OCI-LY1 (cell line): ENCODE data around the gene TNS3.
A peak's percentile ranks its signal among the peaks of the same experiment; 100 is the strongest.

Source experiments
- H2AFZ ChIP-seq: fragments of 200-600 bp; sonication (generic), shearing (Covaris generic); 2 replicates; pipeline ENCODE4 v1.6.0; 2014; ENCODE audit warnings: antibody characterized with exemption, mild to moderate bottlenecking, low read length
- H3F3A ChIP-seq: fragments of 200-600 bp; sonication (generic), shearing (Covaris generic); 2 replicates; pipeline ENCODE4 v1.6.0; 2014; ENCODE audit warnings: mild to moderate bottlenecking, antibody characterized with exemption, low read length, moderate library complexity; ENCODE audit not compliant: insufficient read depth
- H3K27ac ChIP-seq: fragments of 200-600 bp; sonication (generic); 2 replicates; pipeline ENCODE4 v1.5.1; 2014; ENCODE audit warnings: low read length, mixed run types, mild to moderate bottlenecking, low read depth; ENCODE audit not compliant: poor library complexity, severe bottlenecking
- H3K27me3 ChIP-seq: fragments of 200-600 bp; sonication (generic); 2 replicates; pipeline ENCODE4 v1.6.0; 2014; ENCODE audit warnings: antibody characterized with exemption, mild to moderate bottlenecking, low read length, moderate library complexity; ENCODE audit not compliant: insufficient read depth
- H3K36me3 ChIP-seq: fragments of 200-600 bp; sonication (generic); 2 replicates; pipeline ENCODE4 v1.6.1; 2014; ENCODE audit warnings: mild to moderate bottlenecking, antibody characterized with exemption, low read length, moderate library complexity, mixed read lengths; ENCODE audit not compliant: insufficient read depth
- H3K4me1 ChIP-seq: fragments of 200-600 bp; sonication (generic); 2 replicates; pipeline ENCODE4 v1.5.1; 2014; ENCODE audit warnings: mild to moderate bottlenecking, low read length, moderate library complexity; ENCODE audit not compliant: insufficient read depth, severe bottlenecking
- H3K4me2 ChIP-seq: fragments of 200-600 bp; sonication (generic), shearing (Covaris generic); 2 replicates; pipeline ENCODE4 v1.6.1; 2014; ENCODE audit warnings: low read length
- H3K4me3 ChIP-seq: fragments of 200-600 bp; sonication (generic); 2 replicates; pipeline ENCODE4 v1.5.1; 2014; ENCODE audit warnings: low read length, low read depth, mild to moderate bottlenecking, mixed read lengths; ENCODE audit not compliant: poor library complexity, severe bottlenecking
- H3K79me2 ChIP-seq: fragments of 200-600 bp; shearing (Covaris generic); 2 replicates; pipeline ENCODE4 v1.6.1; 2016; ENCODE audit warnings: mixed run types, low read length, mixed read lengths; ENCODE audit not compliant: insufficient read depth
- H3K9ac ChIP-seq: fragments of 200-600 bp; sonication (generic), shearing (Covaris generic); 2 replicates; pipeline ENCODE4 v1.6.1; 2014; ENCODE audit warnings: mild to moderate bottlenecking, low read length, mixed read lengths
- H3K9me2 ChIP-seq: fragments of 200-600 bp; sonication (generic), shearing (Covaris generic); 2 replicates; pipeline ENCODE4 v1.6.1; 2014; ENCODE audit warnings: low read depth, mild to moderate bottlenecking, low read length, mixed read lengths
- H3K9me3 ChIP-seq: fragments of 200-600 bp; shearing (Covaris generic); 2 replicates; pipeline ENCODE4 v1.6.1; 2014; ENCODE audit warnings: low read length, mixed read lengths
- H4K20me1 ChIP-seq: fragments of 200-600 bp; sonication (generic), shearing (Covaris generic); 2 replicates; pipeline ENCODE4 v1.6.0; 2016; ENCODE audit warnings: mild to moderate bottlenecking, low read length; ENCODE audit not compliant: insufficient read depth
- CTCF ChIP-seq: fragments of 200-600 bp; sonication (generic), shearing (Covaris generic); IDR thresholded peaks from 2 replicates; pipeline ENCODE4 v1.5.1; 2017; ENCODE audit warnings: mild to moderate bottlenecking, antibody characterized with exemption, low read length, moderate library complexity, mixed read lengths
- EZH2 ChIP-seq: fragments of 200-600 bp; sonication (generic), shearing (Covaris generic); IDR thresholded peaks from 2 replicates; pipeline ENCODE4 v1.8.0; 2017; ENCODE audit warnings: borderline replicate concordance, mixed run types, mild to moderate bottlenecking, antibody characterized with exemption, low read length, moderate library complexity, mixed read lengths

The TNS3 gene

GRCh38 chr7:47581804-47582763 is at the start of gene TNS3:
Gene TNS3, minus strand, starts transcription at chr7:47582111. Its CDS starts 142,475 bp downstream, at chr7:47439636.
- peak within 1 kb of the TSS; percentile 81 for H3K4me3 ChIP-seq
- peak within 1 kb of the TSS; percentile 8; the same call in 1 of the 2 replicates for H2AFZ ChIP-seq
- H3K9ac ChIP-seq, result peak within 1 kb of the TSS; percentile 90
- H4K20me1 ChIP-seq, result no peaks in the 10 kb centered on the region
- H3K27me3 ChIP-seq, result no peaks in the 10 kb centered on the region
- H3K36me3 ChIP-seq, result peaks cover 19% of the 10 kb centered on the region
- TF ChIP-seq CTCF, result peak; percentile 24
- TF ChIP-seq EZH2, result no peak
- H3K79me2 ChIP-seq, result peaks cover 30% of the 10 kb centered on the region
- H3K27ac ChIP-seq, result peak within 1 kb of the TSS; percentile 97
- H3K4me2 ChIP-seq, result peak within 1 kb of the TSS; percentile 89
- H3K9me2 ChIP-seq, result no peaks in the 10 kb centered on the region
- no peaks in the 10 kb centered on the region for H3K9me3 ChIP-seq
- H3K4me1 ChIP-seq, result peaks cover 66% of the 10 kb centered on the region
- H3F3A ChIP-seq, result no peaks in the 10 kb centered on the region

- peak overlapping the region; percentile 2; the same call in 1 of the 2 replicates for H3K4me2 ChIP-seq
- H3K4me3 ChIP-seq, result no peak overlapping the region
- peak overlapping the region; percentile 5 for H3K27ac ChIP-seq
- no peak; the same call in 1 of the 2 replicates for TF ChIP-seq CTCF
- TF ChIP-seq EZH2, result no peak
- peaks cover 60% of the 10 kb centered on the region for H3K4me1 ChIP-seq
- no peaks in the 10 kb centered on the region for H3F3A ChIP-seq
- H3K9ac ChIP-seq, result no peak overlapping the region; the same call in 1 of the 2 replicates
- no peaks in the 10 kb centered on the region for H3K9me3 ChIP-seq
- 0 out of 2 replicates have a peak overlapping the region, but pooled peaks have one; percentile 20 for H2AFZ ChIP-seq
- no peaks in the 10 kb centered on the region for H3K36me3 ChIP-seq
- H3K27me3 ChIP-seq, result no peaks in the 10 kb centered on the region
- H4K20me1 ChIP-seq, result no peaks in the 10 kb centered on the region
- no peaks in the 10 kb centered on the region for H3K79me2 ChIP-seq
- no peaks in the 10 kb centered on the region for H3K9me2 ChIP-seq
Measured at GRCh38 chr7:47631711-47632110, 49.8 kb upstream of the TNS3 start.

GRCh38 chr7:47627580-47628283 is 45.8 kb upstream of the TNS3 start:
- Histone ChIP-seq H3K27ac (peak overlapping the region; percentile 72), H3K9me2 (no peaks in the 10 kb centered on the region), H3K4me3 (no peak overlapping the region), H3F3A (peaks cover 3% of the 10 kb centered on the region), H3K9ac (peak overlapping the region; percentile 7; the same call in 1 of the 2 replicates), H3K4me2 (peak overlapping the region; percentile 45), H3K4me1 (peaks cover 49% of the 10 kb centered on the region), H4K20me1 (no peaks in the 10 kb centered on the region), H2AFZ (peak overlapping the region; percentile 63), H3K36me3 (no peaks in the 10 kb centered on the region), H3K79me2 (no peaks in the 10 kb centered on the region), H3K9me3 (no peaks in the 10 kb centered on the region), H3K27me3 (no peaks in the 10 kb centered on the region)
- TF ChIP-seq CTCF (no peak; the same call in 1 of the 2 replicates), EZH2 (no peak)
